ENCODE results near the gene LGR4.

GRCh38 chr11:27456140-27456794 is 16.3 kb downstream of the LGR4 start:
- no peak for TF ChIP-seq EZH2phosphoT487 (IDR thresholded peaks at IDR 0.05; ENCODE audit: insufficient read depth, low read depth)
- no peak for TF ChIP-seq EZH2 (IDR thresholded peaks at IDR 0.05; ENCODE audit: insufficient read depth, poor library complexity, severe bottlenecking)
